Stimulated activated CD4-positive, alpha-beta T cell treated with anti-CD3 and anti-CD28 coated beads, Interleukin-1b, Interleukin-23, amount 100 ng/mL, for 48 hours (primary cell): Measurements from ENCODE around the gene DHDH.

Source experiments
- DNase-seq: peaks from one replicate; pipeline ENCODE4 v3.0.0-alpha.2; 2020

The DHDH gene

DNA sequence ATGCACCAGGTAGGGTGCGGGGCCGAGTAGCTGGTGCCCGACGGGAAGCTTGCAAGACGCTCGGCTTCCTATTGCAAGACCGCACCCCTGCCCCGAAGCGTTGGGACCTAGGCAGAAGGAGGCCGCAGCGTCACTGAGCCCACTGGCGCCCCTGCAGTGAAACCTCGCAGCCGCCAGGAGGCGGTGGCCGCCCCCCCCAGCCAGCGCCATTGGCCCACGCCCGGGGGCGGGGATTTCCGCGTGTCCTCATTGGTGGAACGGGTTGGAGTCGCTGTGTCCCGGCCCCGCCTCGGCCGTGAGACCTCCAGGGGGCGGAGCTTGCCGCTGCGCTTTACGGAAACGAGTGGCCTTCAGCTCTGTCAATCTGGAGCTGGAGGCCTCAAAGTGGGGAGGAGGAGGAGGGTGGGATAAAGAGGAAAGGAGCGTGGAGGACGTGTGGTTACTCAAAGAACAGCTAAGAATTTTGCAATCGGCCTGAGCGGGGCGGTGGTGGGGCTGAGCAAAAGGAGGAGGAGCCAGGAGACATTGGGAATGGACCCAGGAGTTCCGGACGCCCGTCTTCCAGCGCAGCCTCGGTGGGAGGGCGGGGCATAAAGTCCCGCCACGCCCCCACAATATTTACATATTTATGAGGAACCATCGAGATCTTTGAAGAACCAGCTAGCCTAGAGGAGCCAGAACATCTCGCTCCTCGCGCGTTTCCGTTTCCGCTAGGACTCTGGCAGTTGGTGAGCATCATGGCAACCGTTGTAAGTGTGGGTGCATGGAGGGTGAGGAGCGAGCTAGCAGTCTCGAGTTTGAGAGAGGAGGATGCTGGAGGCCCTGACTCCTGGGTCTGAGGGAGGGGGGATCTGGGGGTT lies 59.9 kb downstream of the DHDH start, which contains the start of the genes GYS1 and RUVBL2:
TSS of gene GYS1 (minus strand) at position 135 of the 860 bp plus-strand sequence. CDS start 197 bp downstream, outside the sequence.
TSS of gene RUVBL2 (plus strand) at position 713 of the 860 bp plus-strand sequence. CDS start at position 738, 25 bp downstream.
- DNase-seq = peak; percentile 99

DNA sequence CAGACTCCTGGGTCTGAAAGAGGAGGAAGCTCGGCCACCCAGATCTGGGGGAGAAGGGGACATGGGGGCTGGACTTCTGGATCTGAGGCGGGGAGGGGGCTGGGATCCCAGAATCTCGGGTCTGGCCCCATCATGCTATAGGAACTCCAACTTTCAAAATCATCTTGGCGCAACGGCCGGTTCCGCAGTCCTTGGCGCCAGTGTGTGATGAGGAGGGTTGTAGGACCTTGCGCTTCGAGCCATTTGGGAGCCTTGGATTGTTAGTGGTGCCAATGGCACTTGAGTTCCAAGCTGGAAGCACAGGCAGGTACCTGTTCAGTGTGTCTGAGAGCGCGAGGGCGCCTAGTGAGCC lies 60.5 kb downstream of the DHDH start:
- no peak for DNase-seq
